ENCODE results near the gene ZFP36.
"Not testable (repeated sequence)": the region's sequence is repeated elsewhere in the genome, so short reads cannot be mapped to it uniquely, and the experiment has no call there.

The ZFP36 gene

DNA sequence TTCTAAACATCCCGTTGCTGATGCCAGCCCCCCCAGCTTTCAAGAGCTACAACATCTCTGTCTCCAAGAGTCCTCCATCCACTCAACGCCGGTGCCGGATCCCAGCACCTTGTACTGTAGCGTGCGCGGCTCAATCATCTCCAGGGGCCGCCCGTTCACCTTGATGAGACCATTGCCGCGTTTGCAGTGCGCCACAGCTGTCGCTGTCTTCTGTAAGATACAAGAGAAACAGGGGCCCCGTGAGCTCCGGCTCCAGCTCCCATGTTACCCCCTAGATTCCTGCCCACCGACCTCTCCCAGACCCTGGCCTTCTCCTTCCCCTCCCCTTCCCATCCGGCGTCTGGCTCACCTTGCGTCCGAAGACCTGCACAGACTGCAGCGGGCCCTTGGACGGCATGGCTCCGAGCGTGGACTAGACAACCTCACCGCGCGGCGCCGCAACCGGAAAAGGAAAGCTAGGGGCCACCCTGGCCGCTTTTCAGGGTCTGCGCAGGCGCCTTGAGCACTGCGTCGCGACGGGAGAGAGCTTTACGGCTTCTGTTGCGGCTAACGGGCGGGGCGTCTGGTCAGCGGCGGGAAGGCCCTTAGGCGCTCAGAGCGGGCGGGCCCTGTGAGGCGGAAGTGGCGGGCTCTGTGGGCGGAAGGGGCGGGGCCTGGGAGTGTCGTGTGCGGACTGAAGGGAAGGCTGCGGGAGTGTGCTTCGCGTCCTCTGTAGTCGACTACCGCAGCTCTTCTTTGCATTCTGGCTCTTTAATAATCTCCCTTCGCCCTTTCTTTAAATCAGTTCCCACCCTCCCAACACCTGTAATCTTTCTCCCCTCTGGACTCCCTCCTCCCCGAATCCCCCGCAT is 29.1 kb downstream of the ZFP36 start, which contains the start of gene RPS16:
Gene RPS16, minus strand, starts transcription at position 451 of the 851 bp plus-strand sequence. Its CDS starts 54 bp downstream, at position 397.
- Histone ChIP-seq H3K4me3 (ENCODE audit: low read length) (peak within 1 kb of the TSS; percentile 72), H3K9ac (ENCODE audit: low read length) (peak within 1 kb of the TSS; percentile 94), H3K36me3 (ENCODE audit: control insufficient read depth, insufficient read depth, low read length) (peaks cover 6% of the 10 kb centered on the region), H3K9me3 (ENCODE audit: control insufficient read depth, low read length) (no peaks in the 10 kb centered on the region), H3K27me3 (ENCODE audit: control insufficient read depth, insufficient read depth, low read length) (no peaks in the 10 kb centered on the region), H3K4me1 (ENCODE audit: control insufficient read depth, insufficient read depth, low read length) (peaks cover 17% of the 10 kb centered on the region)

DNA sequence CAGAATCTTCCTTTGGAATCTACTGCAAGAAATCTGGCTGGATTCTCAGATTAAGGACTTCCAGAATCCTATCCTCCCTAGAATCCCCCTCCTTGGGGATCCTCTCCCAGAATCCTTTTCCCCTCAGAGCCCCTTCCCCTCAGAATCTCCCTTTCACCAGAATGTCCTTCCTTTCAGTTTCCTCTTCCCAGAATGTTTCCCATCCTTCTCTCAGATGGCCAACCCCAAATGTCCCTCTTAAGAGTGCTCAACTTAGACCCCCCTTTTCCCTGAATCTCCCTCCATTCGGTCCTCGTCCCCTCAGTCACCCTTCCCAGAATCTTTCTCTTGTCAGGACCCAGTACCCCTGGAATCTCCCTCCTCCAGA is 29.7 kb downstream of the ZFP36 start:
- peaks cover 17% of the 10 kb centered on the region for H3K4me1 ChIP-seq (ENCODE audit: control insufficient read depth, insufficient read depth, low read length)
- no peaks in the 10 kb centered on the region for H3K27me3 ChIP-seq (ENCODE audit: control insufficient read depth, insufficient read depth, low read length)
- H3K9ac ChIP-seq (ENCODE audit: low read length), result peak overlapping the region; percentile 94
- peak overlapping the region; percentile 58 for H3K4me3 ChIP-seq (ENCODE audit: low read length)
- no peaks in the 10 kb centered on the region for H3K9me3 ChIP-seq (ENCODE audit: control insufficient read depth, low read length)
- peaks cover 6% of the 10 kb centered on the region for H3K36me3 ChIP-seq (ENCODE audit: control insufficient read depth, insufficient read depth, low read length)

GRCh38 chr19:39438270-39438934 is 31.8 kb downstream of the ZFP36 start:
- peaks cover 17% of the 10 kb centered on the region for H3K4me1 ChIP-seq (ENCODE audit: control insufficient read depth, insufficient read depth, low read length)
- no peaks in the 10 kb centered on the region for H3K9me3 ChIP-seq (ENCODE audit: control insufficient read depth, low read length)
- no peak overlapping the region for H3K4me3 ChIP-seq (ENCODE audit: low read length)
- peaks cover 6% of the 10 kb centered on the region for H3K36me3 ChIP-seq (ENCODE audit: control insufficient read depth, insufficient read depth, low read length)
- no peak overlapping the region for H3K9ac ChIP-seq (ENCODE audit: low read length)
- H3K27me3 ChIP-seq (ENCODE audit: control insufficient read depth, insufficient read depth, low read length), result no peaks in the 10 kb centered on the region

- H3K4me3 ChIP-seq (ENCODE audit: low read length), result peak overlapping the region; percentile 96
- peak overlapping the region; percentile 98 for H3K9ac ChIP-seq (ENCODE audit: low read length)
- H3K9me3 ChIP-seq (ENCODE audit: control insufficient read depth, low read length), result no peaks in the 10 kb centered on the region
- no peaks in the 10 kb centered on the region for H3K27me3 ChIP-seq (ENCODE audit: control insufficient read depth, insufficient read depth, low read length)
- no peaks in the 10 kb centered on the region for H3K36me3 ChIP-seq (ENCODE audit: control insufficient read depth, insufficient read depth, low read length)
- peaks cover 23% of the 10 kb centered on the region for H3K4me1 ChIP-seq (ENCODE audit: control insufficient read depth, insufficient read depth, low read length)
Measured at GRCh38 chr19:39444598-39445195, 38.0 kb downstream of the ZFP36 start.

GRCh38 chr19:39445196-39446111 is 38.8 kb downstream of the ZFP36 start, which contains the start of gene SUPT5H:
SUPT5H (plus strand) TSS chr19:39445582; CDS start chr19:39445891, 309 bp downstream.
- peaks cover 23% of the 10 kb centered on the region for H3K4me1 ChIP-seq (ENCODE audit: control insufficient read depth, insufficient read depth, low read length)

GRCh38 chr19:39446365-39447084 is 39.9 kb downstream of the ZFP36 start:
- Histone ChIP-seq H3K9ac (ENCODE audit: low read length) (peak overlapping the region; percentile 98), H3K27me3 (ENCODE audit: control insufficient read depth, insufficient read depth, low read length) (no peaks in the 10 kb centered on the region), H3K4me1 (ENCODE audit: control insufficient read depth, insufficient read depth, low read length) (peaks cover 23% of the 10 kb centered on the region), H3K9me3 (ENCODE audit: control insufficient read depth, low read length) (no peaks in the 10 kb centered on the region), H3K4me3 (ENCODE audit: low read length) (peak overlapping the region; percentile 96), H3K36me3 (ENCODE audit: control insufficient read depth, insufficient read depth, low read length) (no peaks in the 10 kb centered on the region)

More at GRCh38 chr19:39445196-39446111, 38.8 kb downstream of the ZFP36 start, which contains the start of gene SUPT5H:
- Histone ChIP-seq H3K9ac (ENCODE audit: low read length) (peak within 1 kb of the TSS; percentile 98), H3K9me3 (ENCODE audit: control insufficient read depth, low read length) (no peaks in the 10 kb centered on the region), H3K36me3 (ENCODE audit: control insufficient read depth, insufficient read depth, low read length) (no peaks in the 10 kb centered on the region), H3K27me3 (ENCODE audit: control insufficient read depth, insufficient read depth, low read length) (no peaks in the 10 kb centered on the region), H3K4me3 (ENCODE audit: low read length) (peak within 1 kb of the TSS; percentile 96)

- H3K4me1 ChIP-seq (ENCODE audit: control insufficient read depth, insufficient read depth, low read length), result peaks cover 23% of the 10 kb centered on the region
- H3K27me3 ChIP-seq (ENCODE audit: control insufficient read depth, insufficient read depth, low read length), result no peaks in the 10 kb centered on the region
- peaks cover 7% of the 10 kb centered on the region for H3K36me3 ChIP-seq (ENCODE audit: control insufficient read depth, insufficient read depth, low read length)
- H3K9me3 ChIP-seq (ENCODE audit: control insufficient read depth, low read length), result no peaks in the 10 kb centered on the region
- no peak overlapping the region for H3K4me3 ChIP-seq (ENCODE audit: low read length)
- H3K9ac ChIP-seq (ENCODE audit: low read length), result no peak overlapping the region
Measured at GRCh38 chr19:39448271-39448670, 41.6 kb downstream of the ZFP36 start.

GRCh38 chr19:39449116-39449797 is 42.6 kb downstream of the ZFP36 start:
- peaks cover 8% of the 10 kb centered on the region for H3K36me3 ChIP-seq (ENCODE audit: control insufficient read depth, insufficient read depth, low read length)

GRCh38 chr19:39451257-39451656 is 44.6 kb downstream of the ZFP36 start:
- not testable (repeated sequence) for H3K4me3 ChIP-seq (ENCODE audit: low read length); H3K27me3 ChIP-seq (ENCODE audit: control insufficient read depth, insufficient read depth, low read length); H3K9me3 ChIP-seq (ENCODE audit: control insufficient read depth, low read length); H3K36me3 ChIP-seq (ENCODE audit: control insufficient read depth, insufficient read depth, low read length); H3K9ac ChIP-seq (ENCODE audit: low read length)
- H3K4me1 ChIP-seq (ENCODE audit: control insufficient read depth, insufficient read depth, low read length), result peaks cover 21% of the 10 kb centered on the region

More at GRCh38 chr19:39449116-39449797, 42.6 kb downstream of the ZFP36 start:
- Histone ChIP-seq H3K9ac (ENCODE audit: low read length) (no peak overlapping the region), H3K9me3 (ENCODE audit: control insufficient read depth, low read length) (no peaks in the 10 kb centered on the region), H3K4me1 (ENCODE audit: control insufficient read depth, insufficient read depth, low read length) (peaks cover 23% of the 10 kb centered on the region), H3K27me3 (ENCODE audit: control insufficient read depth, insufficient read depth, low read length) (no peaks in the 10 kb centered on the region), H3K4me3 (ENCODE audit: low read length) (no peak overlapping the region)

Data from mucosa of stomach (tissue), 1 donor.